HL-60 (cell line): Measurements from ENCODE around the gene S100A9.
"Not testable (repeated sequence)": the region's sequence is repeated elsewhere in the genome, so short reads cannot be mapped to it uniquely, and the experiment has no call there.

Source experiments
- DNase-seq, 2 experiments: peaks; one replicate each; pipeline ENCODE4 v3.0.0-alpha.2; 2010 to 2020; ENCODE audit warnings: low read depth in 1 of 2, low spot score in 1 of 2
- H3K27ac ChIP-seq: fragments of 250-450 bp; sonication (Bioruptor Pico); replicated peaks from 2 replicates; pipeline ENCODE4 v1.5.1; 2020; ENCODE audit warnings: mild to moderate bottlenecking, moderate library complexity
- H3K27me3 ChIP-seq: fragments of 250-450 bp; sonication (Bioruptor Pico); 2 replicates; pipeline ENCODE4 v1.5.1; 2021; ENCODE audit warnings: mild to moderate bottlenecking, moderate library complexity; ENCODE audit not compliant: insufficient read depth, poor library complexity, severe bottlenecking
- H3K4me3 ChIP-seq: replicated peaks from 2 replicates; pipeline ENCODE4 v1.5.1; 2011; ENCODE audit warnings: mild to moderate bottlenecking, control low read depth, low read length; ENCODE audit not compliant: insufficient read depth
- CTCF ChIP-seq: IDR thresholded peaks from one replicate; pipeline ENCODE4 v1.5.1; 2011; ENCODE audit warnings: low read length, control low read depth, inconsistent platforms; ENCODE audit not compliant: insufficient read depth
- GABPA ChIP-seq: IDR thresholded peaks from 2 replicates; pipeline ENCODE4 v1.6.1; 2012; ENCODE audit warnings: low read depth
- POLR2AphosphoS5 ChIP-seq: IDR thresholded peaks from 2 replicates; pipeline ENCODE4 v1.6.1; 2012; ENCODE audit warnings: low read depth
- REST ChIP-seq: IDR thresholded peaks from 2 replicates; pipeline ENCODE4 v1.6.1; 2012; ENCODE audit warnings: low read depth; ENCODE audit not compliant: insufficient replicate concordance
- SPI1 ChIP-seq: IDR thresholded peaks from 2 replicates; pipeline ENCODE4 v1.6.1; 2012; ENCODE audit warnings: low read depth, mild to moderate bottlenecking, borderline replicate concordance

The S100A9 gene

DNA sequence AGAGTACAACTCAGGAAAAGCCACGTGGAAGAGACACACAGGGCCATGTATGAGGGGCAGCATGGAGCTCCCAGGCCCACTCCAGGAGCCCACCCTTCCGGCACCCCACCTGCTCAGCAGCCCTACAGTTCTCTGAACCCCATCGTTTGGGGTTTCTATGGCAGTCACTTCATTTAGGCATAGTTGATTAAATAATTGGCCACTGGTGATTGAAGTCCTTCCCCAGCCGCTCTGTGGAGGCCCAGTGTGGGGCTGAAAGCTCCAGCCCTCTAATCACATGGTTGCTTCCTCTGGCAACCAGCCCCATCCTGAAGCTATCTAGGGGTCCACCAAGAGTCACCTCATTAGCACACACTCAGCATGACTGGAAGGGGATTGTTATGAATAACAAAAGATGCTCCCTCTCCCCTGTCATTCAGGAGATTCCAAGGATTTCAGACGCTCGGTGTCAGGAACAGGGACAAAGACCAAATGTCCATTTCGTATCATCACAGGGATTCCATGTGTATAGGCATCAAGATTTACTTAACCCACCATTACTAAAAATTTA lies 46.5 kb downstream of the S100A9 start:
- no peaks in the 10 kb centered on the region for H3K27me3 ChIP-seq
- H3K27ac ChIP-seq, result no peak overlapping the region
- H3K4me3 ChIP-seq, result no peak overlapping the region
- DNase-seq, result no peak
- TF ChIP-seq SPI1 (no peak), POLR2AphosphoS5 (no peak), GABPA (no peak), REST (no peak), CTCF (no peak)

- H3K27me3 ChIP-seq, result peaks cover 4% of the 10 kb centered on the region
- TF ChIP-seq CTCF (peak; percentile 35), GABPA (no peak)
- H3K27ac ChIP-seq, result no peak overlapping the region
- peak in 1 of 2 experiments; percentile 76 for DNase-seq
- no peak overlapping the region for H3K4me3 ChIP-seq
Observed at GRCh38 chr1:153404768-153405167, 47.1 kb downstream of the S100A9 start.

GRCh38 chr1:153405825-153406599 lies 48.4 kb downstream of the S100A9 start:
- not testable (repeated sequence) for H3K27me3 ChIP-seq

DNA sequence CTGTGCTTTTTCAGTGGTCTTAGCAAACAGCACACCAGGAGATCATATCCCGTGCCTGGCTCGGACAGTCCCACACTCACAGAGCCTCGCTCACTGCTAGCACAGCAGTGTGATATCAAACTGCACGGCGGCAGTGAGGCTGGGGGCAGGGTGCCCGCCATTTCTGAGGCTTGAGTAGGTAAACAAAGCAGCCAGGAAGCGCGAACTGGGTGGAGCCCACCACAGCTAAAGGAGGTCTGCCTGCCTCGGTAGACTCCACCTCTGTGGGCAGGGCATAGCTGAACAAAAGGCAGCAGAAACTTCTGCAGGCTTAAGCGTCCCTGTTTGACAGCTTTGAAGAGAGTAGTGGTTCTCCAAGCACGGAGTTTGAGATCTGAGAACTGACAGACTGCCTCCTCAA lies 49.6 kb downstream of the S100A9 start:
- H3K4me3 ChIP-seq, H3K27me3 ChIP-seq, H3K27ac ChIP-seq, DNase-seq: not testable (repeated sequence)

More at GRCh38 chr1:153405825-153406599, 48.4 kb downstream of the S100A9 start:
- not testable (repeated sequence) for H3K4me3 ChIP-seq, DNase-seq, H3K27ac ChIP-seq
